ENCODE results near the gene PCDH9.
"Not testable (repeated sequence)": the region's sequence is repeated elsewhere in the genome, so short reads cannot be mapped to it uniquely, and the experiment has no call there.

Gene PCDH9

GRCh38 chr13:66829803-66830202 is 400.3 kb downstream of the PCDH9 start:
- no peak for DNase-seq

GRCh38 chr13:66826398-66826797 is 403.7 kb downstream of the PCDH9 start:
- no peak for DNase-seq

- DNase-seq, result no peak
Measured at GRCh38 chr13:66821551-66821950, 408.6 kb downstream of the PCDH9 start.

DNA sequence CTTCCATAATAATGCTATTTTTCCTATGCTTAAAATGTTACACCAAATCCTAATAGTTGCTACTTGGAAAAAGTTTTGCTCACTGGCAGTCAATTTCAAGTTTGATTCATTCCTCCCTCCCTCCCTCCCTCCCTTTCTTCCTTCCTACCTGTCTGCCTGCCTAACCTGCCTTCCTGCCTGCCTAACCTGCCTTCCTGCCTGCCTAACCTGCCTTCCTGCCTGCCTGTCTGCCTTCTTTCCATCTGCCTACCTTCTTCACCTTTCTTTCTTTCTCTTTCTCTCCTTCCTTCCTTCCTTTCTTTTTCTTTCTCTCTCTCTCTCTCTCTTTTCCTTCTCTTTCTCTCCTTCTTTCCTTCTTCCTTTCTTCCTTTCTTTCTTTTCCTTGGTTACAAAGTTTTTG is 418.7 kb downstream of the PCDH9 start:
- DNase-seq, result no peak

DNA sequence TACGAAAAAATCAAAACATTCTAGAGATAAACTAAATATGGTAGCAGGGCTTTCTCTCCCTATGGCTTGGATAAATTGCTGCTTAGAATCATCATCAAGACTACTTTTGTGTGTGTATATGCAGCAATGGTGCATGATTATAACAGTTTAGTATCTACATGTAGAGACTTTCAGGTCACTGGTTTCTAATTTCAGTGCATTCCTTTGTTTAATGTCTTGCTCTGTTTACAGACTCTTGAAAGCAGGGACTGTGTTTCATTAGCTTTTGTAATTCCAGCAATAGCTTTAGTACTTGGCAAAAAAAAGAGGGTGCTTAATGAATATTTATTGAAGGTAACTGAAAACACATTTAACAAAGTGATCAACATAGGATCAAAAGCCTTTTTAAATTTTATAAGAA is 420.7 kb downstream of the PCDH9 start:
- no peak for DNase-seq

- no peak for DNase-seq
Measured at GRCh38 chr13:66807251-66807650, 422.9 kb downstream of the PCDH9 start.

GRCh38 chr13:66805657-66806056 is 424.5 kb downstream of the PCDH9 start:
- DNase-seq, result no peak

- DNase-seq, result no peak
Measured at GRCh38 chr13:66803808-66804456, 426.2 kb downstream of the PCDH9 start.

- no peak for DNase-seq
Measured at GRCh38 chr13:66803013-66803807, 426.9 kb downstream of the PCDH9 start.

DNA sequence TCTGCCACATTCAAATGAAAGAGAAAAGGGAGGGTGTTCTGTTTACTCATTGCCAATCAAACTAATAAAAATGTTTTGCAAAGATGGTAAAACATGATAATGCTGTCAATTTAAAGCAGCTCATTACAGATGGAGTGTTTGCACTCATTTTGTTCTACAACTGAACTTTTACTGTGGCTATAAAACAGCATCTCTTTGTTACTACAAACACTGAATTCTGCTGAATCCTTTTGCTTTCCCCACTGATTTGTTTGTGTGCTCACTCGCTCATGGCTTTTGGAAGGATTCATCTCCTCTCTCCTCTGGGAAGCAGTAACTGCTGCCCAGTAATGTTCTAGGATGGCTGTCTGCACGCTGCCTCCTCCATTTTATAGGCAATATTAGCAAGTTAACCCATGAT is 434.5 kb downstream of the PCDH9 start:
- DNase-seq, result no peak

DNA sequence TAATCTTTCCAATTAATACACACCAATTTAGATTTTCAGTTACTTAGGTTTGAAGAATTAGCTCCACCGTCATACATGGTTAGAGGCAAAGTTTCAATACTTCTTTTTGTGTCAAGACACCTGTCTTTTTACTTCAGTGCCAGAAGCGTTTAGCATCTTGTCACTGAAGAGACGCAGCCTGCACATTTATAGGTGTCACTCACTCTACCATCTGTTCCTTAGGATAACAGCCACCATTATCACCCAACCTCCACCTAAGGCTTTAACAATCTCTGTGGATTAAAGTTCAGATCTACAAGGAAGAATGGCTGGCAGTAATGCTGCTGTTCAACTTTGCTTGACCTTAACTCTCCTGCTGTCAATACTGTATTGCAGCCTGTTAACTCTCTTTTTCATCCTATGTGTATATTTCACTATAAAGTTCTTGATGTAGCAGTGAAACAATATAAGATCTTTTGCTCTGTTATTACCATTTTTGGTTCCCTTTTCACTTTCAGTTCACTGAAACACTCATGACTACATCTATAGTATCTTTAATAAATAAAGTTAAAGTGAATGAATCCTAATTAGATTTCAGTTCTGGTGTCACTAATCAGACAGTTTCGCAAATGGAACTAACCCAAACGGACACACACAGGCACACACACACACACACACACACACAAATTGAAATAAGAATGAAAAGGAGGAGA is 435.6 kb downstream of the PCDH9 start:
- DNase-seq, result no peak

DNA sequence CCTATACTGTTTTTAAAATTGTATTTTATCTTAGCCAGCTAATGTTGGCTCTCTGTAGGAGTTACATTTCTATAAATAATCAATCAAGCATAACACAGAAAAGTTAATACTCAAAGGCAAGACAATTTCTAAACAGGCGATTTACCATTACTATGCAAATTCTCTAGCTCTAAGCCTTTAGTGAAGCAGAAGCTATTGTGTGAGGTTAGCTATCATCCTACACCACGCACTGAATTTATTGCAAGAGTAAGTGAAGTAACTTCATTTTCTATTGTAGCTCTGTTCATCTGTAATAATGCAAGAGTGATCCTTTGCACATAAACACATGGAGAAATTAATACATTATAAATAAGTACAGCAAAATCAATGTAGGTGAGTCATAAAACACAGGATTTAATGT is 439.3 kb downstream of the PCDH9 start:
- no peak for DNase-seq

DNA sequence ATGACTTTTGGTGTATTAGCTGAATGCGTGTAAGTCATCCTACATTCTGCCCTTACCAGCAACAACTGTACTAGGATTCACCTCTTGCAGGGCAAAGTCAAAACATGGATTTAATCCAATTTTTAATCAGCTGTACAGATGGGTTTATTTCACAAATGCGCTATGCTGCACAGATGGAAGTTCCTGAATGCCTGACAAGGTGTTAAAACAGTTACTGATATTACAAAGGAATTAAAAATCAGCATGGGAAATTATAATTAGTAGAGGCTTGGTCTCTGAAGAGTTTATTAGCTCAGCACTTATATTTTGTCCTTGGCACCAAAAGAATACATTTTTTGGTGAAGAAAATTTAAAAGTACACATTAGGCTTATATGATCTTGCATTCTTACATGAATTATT is 448.9 kb downstream of the PCDH9 start:
- DNase-seq, result no peak

- DNase-seq, result no peak
Measured at GRCh38 chr13:66780814-66781213, 449.3 kb downstream of the PCDH9 start.

- no peak for DNase-seq
Measured at GRCh38 chr13:66778461-66778860, 451.7 kb downstream of the PCDH9 start.

DNA sequence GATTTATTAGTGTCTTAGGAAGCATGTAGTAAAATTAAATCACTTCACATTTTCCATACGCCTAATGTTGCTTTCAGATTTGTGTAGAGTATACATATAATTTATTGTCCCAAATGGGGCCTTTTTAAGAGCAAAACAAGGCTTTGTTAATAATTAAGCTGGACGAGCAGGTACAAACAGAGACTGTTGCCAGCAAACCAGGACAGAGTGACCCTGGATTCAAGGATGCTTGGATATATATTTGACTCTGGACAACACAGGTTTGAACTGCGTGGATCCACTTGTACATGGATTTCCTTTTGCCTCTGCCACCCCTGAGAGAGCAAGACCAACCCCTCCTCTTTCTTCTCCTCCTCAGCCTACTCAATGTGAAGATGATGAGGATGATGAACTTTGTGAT is 454.9 kb downstream of the PCDH9 start:
- DNase-seq, result no peak

GRCh38 chr13:66774046-66774445 is 456.1 kb downstream of the PCDH9 start:
- DNase-seq, result no peak

DNA sequence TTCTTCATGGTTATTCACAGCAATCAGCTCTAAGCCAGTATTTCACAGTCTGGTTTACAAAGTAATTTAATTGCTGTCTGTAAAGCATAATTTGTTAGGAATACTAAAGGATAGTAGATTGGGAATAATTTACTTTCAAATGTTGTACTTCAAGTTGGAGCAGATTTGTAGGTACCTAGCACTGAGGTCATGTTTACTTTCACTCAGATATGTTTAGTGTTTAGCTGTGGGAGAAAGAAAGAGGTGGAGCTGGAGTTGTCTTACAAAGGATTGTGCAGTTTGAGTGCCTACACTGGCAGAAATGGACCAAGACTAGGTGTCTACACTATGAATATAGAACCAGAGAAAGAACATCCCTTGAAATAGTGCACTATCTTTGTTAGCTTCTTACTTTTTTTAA is 464.6 kb downstream of the PCDH9 start:
- DNase-seq, result no peak

DNA sequence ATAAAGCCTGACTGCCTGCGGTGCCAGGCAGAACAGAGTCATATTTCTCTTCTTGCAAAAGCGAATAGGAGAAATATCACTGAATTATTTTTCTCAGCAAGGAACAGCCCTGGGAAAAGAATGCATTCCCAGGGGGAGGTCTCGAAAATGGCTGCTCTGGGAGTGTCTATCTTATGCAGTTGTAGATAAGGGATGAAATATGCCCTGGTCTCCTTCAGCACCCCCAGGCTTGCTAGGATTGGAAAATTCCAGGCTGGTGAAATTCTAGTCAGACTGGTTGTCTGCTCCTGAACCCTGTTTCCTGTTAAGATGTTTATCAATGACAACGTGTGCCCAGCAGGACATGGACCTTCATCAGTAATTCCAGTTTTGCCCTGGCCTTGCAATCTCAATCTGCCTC is 469.5 kb downstream of the PCDH9 start:
- DNase-seq, result not testable (repeated sequence)

GRCh38 chr13:66759919-66760318 is 470.2 kb downstream of the PCDH9 start:
- no peak for DNase-seq

GRCh38 chr13:66751691-66752090 is 478.4 kb downstream of the PCDH9 start:
- no peak for DNase-seq

DNA sequence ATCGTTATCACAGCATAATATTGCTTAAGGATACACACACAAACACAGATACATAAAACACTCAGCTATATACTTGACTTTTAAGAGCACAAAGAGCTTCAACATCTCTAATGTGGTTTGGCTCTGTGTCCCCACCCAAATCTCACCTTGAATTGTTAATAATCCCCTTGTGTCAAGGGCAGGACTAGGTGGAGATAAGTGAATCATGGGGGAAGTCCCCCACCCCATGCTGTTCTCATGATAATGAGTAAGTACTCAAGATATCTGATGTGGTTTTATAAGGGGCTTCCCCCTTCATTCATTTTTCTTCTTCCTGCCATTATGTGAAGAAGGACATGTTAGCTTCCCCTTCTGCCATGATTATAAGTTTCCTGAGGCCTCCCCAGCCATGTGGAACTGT is 481.4 kb downstream of the PCDH9 start:
- no peak for DNase-seq

- DNase-seq, result no peak
Measured at GRCh38 chr13:66745307-66745706, 484.8 kb downstream of the PCDH9 start.

- DNase-seq, result no peak
Measured at GRCh38 chr13:66723576-66723975, 506.6 kb downstream of the PCDH9 start.

Data from stimulated activated CD4-positive, alpha-beta T cell treated with anti-CD3 and anti-CD28 coated beads, Interleukin-2, amount 100 ng/mL, for 48 hours (primary cell).